PC-9 (cell line): ENCODE data around the gene ZNRF1. TPM values are rescaled to one million over a fixed set of nuclear protein-coding genes. Genes with fewer than 3 reads are reported as not detected.
"Not testable (repeated sequence)": the region's sequence is repeated elsewhere in the genome, so short reads cannot be mapped to it uniquely, and the experiment has no call there.

Source experiments
- BruUV-seq: library from RNA; stranded (reverse); fragments of 400-500 nt; replicated peaks from 2 replicates; lab custom pipeline; 2021; lab: Mats Ljungman, UMichigan
- CTCF ChIA-PET: fragments of 300-600 bp; sonication (Branson Sonifier 250); formaldehyde crosslinking; loops from one replicate; lab custom pipeline; 2022; ENCODE audit warnings: antibody characterized with exemption; lab: Charles Lee
- POLR2A ChIA-PET: fragments of 300-600 bp; sonication (Branson Sonifier 250); formaldehyde crosslinking; loops from one replicate; lab custom pipeline; 2022; ENCODE audit warnings: antibody characterized with exemption; ENCODE audit not compliant: unreplicated experiment; lab: Charles Lee
- DNase-seq, 2 experiments: peaks; one replicate each; pipeline versions ENCODE4 v3.0.0 to v3.0.0-alpha.2; 2015 to 2022; ENCODE audit warnings: mixed read lengths in 1 of 2
- H2AFZ ChIP-seq: fragments of 200-600 bp; sonication (generic); 2 replicates; pipeline ENCODE4 v1.8.1; 2017; ENCODE audit warnings: antibody characterized with exemption
- H3F3A ChIP-seq: fragments of 200-600 bp; sonication (generic); 2 replicates; pipeline ENCODE4 v1.8.1; 2017; ENCODE audit warnings: antibody characterized with exemption, mild to moderate bottlenecking, low read depth; ENCODE audit not compliant: insufficient read depth
- H3K27ac ChIP-seq: fragments of 200-600 bp; sonication (generic); 2 replicates; pipeline ENCODE4 v1.6.1; 2016; ENCODE audit warnings: mixed run types
- H3K27me3 ChIP-seq: fragments of 200-600 bp; sonication (generic); 2 replicates; pipeline ENCODE4 v1.6.1; 2016; ENCODE audit warnings: low read depth, mixed run types; ENCODE audit not compliant: insufficient read depth
- H3K36me3 ChIP-seq: fragments of 200-600 bp; sonication (generic); 2 replicates; pipeline ENCODE4 v1.6.1; 2016; ENCODE audit warnings: low read depth, mixed run types
- H3K4me1 ChIP-seq: fragments of 200-600 bp; sonication (generic); replicated peaks from 2 replicates; pipeline ENCODE4 v1.6.1; 2016; ENCODE audit warnings: mixed run types; ENCODE audit not compliant: insufficient read depth
- H3K4me2 ChIP-seq: fragments of 200-600 bp; sonication (generic); 2 replicates; pipeline ENCODE4 v1.6.1; 2017; ENCODE audit warnings: mixed run types
- H3K4me3 ChIP-seq: fragments of 200-600 bp; sonication (generic); 2 replicates; pipeline ENCODE4 v1.6.1; 2016; ENCODE audit warnings: mixed run types
- H3K79me2 ChIP-seq: fragments of 200-600 bp; sonication (generic); 2 replicates; pipeline ENCODE4 v1.6.1; 2017; ENCODE audit warnings: low read depth, mixed run types
- H3K9me2 ChIP-seq: fragments of 200-600 bp; sonication (generic); 2 replicates; pipeline ENCODE4 v1.8.1; 2017; ENCODE audit warnings: mild to moderate bottlenecking; ENCODE audit not compliant: insufficient read depth
- H3K9me3 ChIP-seq: fragments of 200-600 bp; sonication (generic); 2 replicates; pipeline ENCODE4 v1.8.1; 2016; ENCODE audit warnings: low read depth; ENCODE audit not compliant: insufficient read depth
- H4K20me1 ChIP-seq: fragments of 200-600 bp; sonication (generic); 2 replicates; pipeline ENCODE4 v1.8.1; 2017; ENCODE audit not compliant: insufficient read depth
- CTCF ChIP-seq: fragments of 200-600 bp; sonication (generic); conservative IDR thresholded peaks from 2 replicates; pipeline ENCODE4 v1.6.1; 2017; ENCODE audit warnings: mixed run types, antibody characterized with exemption, mild to moderate bottlenecking, moderate library complexity
- EZH2 ChIP-seq: fragments of 200-600 bp; sonication (generic); IDR thresholded peaks from 2 replicates; pipeline ENCODE4 v1.8.0; 2017; ENCODE audit warnings: antibody characterized with exemption, low read depth
- intact Hi-C: fragments of 100-400 bp; cut with micrococcal nuclease; formaldehyde crosslinking; loops from one replicate; pipeline ENCODE4 v1.10.0; 2022; ENCODE audit not compliant: unreplicated experiment
- total RNA-seq: library from RNA; stranded (reverse); gene quantifications from 2 replicates; pipeline ENCODE4 v1.2.3, GENCODE V29; 2021

The ZNRF1 gene
- total RNA-seq, 1 experiment from 2014 or later, result 64.4 TPM

DNA sequence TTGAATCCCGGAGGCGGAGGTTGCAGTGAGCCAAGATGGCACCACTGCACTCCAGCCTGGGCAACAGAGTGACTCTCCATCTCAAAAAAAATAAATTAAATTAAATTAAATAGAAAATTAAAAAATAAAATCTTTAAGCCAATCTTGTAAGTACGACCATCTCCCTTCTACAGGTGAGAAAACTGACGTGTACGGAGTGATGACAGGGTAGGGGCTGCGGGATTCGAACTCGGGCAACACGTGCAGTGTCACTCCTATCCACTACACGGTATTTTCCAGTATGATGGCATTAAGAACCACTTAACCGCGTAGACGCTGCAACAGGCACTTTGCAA is 14.7 kb upstream of the ZNRF1 start:
- DNase-seq, result no peak
- Histone ChIP-seq H3K27ac (no peak overlapping the region), H3F3A (peaks cover 7% of the 10 kb centered on the region), H3K36me3 (no peaks in the 10 kb centered on the region), H3K79me2 (peaks cover 29% of the 10 kb centered on the region), H3K27me3 (no peaks in the 10 kb centered on the region), H3K4me3 (peak overlapping the region; percentile 89), H3K4me1 (0 out of 2 replicates have a peak, but pooled peaks cover 8% of the 10 kb centered on the region), H3K4me2 (peak overlapping the region; percentile 88), H2AFZ (peak overlapping the region; percentile 94), H3K9me3 (no peaks in the 10 kb centered on the region), H4K20me1 (peaks cover 4% of the 10 kb centered on the region; the same call in 1 of the 2 replicates), H3K9me2 (no peaks in the 10 kb centered on the region)
- TF ChIP-seq CTCF (no peak), EZH2 (no peak)
- ChIA-PET POLR2A (no interaction called here), CTCF (no interaction called here)
- intact Hi-C loops, result no loop called here
- BruUV-seq, result no TSS peak

DNA sequence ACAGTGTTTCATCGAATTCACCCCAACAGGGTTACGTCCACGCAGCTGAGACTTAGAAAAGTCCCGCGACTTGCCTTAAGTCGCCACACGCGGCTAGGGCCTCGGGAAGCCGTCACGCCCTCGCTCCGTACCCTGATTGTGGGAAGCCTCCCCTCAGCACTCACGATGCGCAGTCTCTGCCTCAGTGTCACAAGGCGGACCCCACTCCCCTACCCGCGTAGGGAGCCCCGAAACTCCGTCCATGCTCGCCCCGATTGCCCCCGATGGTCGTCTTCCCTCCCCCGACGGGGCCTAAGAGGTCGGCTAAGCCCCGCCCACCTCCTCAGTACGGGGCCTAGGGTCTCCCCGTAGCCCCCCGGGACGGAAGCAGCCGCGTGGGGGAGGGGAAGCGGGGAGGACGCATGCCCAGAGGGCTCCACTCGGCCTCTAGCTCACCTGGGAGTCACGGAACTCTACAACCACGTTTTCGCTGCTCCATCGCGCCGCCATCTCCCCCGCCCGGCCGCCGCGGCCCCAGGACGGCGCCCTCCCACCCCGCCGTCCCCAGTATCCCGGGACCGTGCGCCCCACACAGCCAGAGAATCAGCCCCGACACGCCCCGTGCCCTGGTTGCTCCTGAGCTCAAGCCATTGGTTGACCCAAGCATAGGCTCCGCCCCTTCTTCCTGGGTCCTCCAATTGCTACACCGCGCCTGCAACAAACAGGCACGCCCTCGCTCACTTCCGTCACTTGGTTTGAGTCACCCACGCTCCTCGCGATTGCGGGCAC is 14.1 kb upstream of the ZNRF1 start, which contains the start of gene WDR59:
WDR59 (minus strand) TSS at position 595 of the 768 bp plus-strand sequence; CDS start at position 489, 106 bp downstream.
- TSS peak; percentile 46 for BruUV-seq
- peak; percentile 99 for DNase-seq
- H3K4me3 ChIP-seq, result peak within 1 kb of the TSS; percentile 89
- POLR2A ChIA-PET, result interaction anchor here (0.6 to 0.9 kb wide), 14 partner anchors 13 to 532 kb away, joined by 3 to 27 read pairs (median 6); partner anchors contain the start of gene ZNRF1
- peak within 1 kb of the TSS; percentile 88 for H3K4me2 ChIP-seq
- no peaks in the 10 kb centered on the region for H3K27me3 ChIP-seq
- intact Hi-C loops, result loop anchor here (1.0 kb wide), 1 partner anchor 125 kb away; no protein-coding TSS in a partner anchor
- H2AFZ ChIP-seq, result peak within 1 kb of the TSS; percentile 94
- TF ChIP-seq EZH2 (no peak), CTCF (no peak)
- peaks cover 7% of the 10 kb centered on the region for H3F3A ChIP-seq
- peaks cover 4% of the 10 kb centered on the region; the same call in 1 of the 2 replicates for H4K20me1 ChIP-seq
- no peaks in the 10 kb centered on the region for H3K9me3 ChIP-seq
- H3K9me2 ChIP-seq, result no peaks in the 10 kb centered on the region
- peak within 1 kb of the TSS; percentile 59 for H3K27ac ChIP-seq
- no peaks in the 10 kb centered on the region for H3K36me3 ChIP-seq
- 0 out of 2 replicates have a peak, but pooled peaks cover 8% of the 10 kb centered on the region for H3K4me1 ChIP-seq
- peaks cover 29% of the 10 kb centered on the region for H3K79me2 ChIP-seq
- CTCF ChIA-PET, result interaction anchor here (0.6 to 2.0 kb wide), 6 partner anchors 14 to 428 kb away, joined by 3 to 16 read pairs (median 4); partner anchors contain the start of genes FA2H and ZNRF1

GRCh38 chr16:74987027-74987681 is 11.7 kb upstream of the ZNRF1 start:
- H2AFZ ChIP-seq, result no peak overlapping the region
- H3K4me1 ChIP-seq, result 0 out of 2 replicates have a peak, but pooled peaks cover 8% of the 10 kb centered on the region
- H3K36me3 ChIP-seq, result no peaks in the 10 kb centered on the region
- peaks cover 25% of the 10 kb centered on the region for H3K79me2 ChIP-seq
- no peaks in the 10 kb centered on the region for H3K9me3 ChIP-seq
- H3K4me2 ChIP-seq, result no peak overlapping the region
- no peaks in the 10 kb centered on the region for H3K9me2 ChIP-seq
- ChIA-PET CTCF (interaction anchor here (0.6 kb wide), 1 partner anchor 287 kb away, joined by 4 read pairs; no protein-coding TSS in a partner anchor), POLR2A (interaction anchor here (0.6 kb wide), 2 partner anchors 61 to 78 kb away, joined by 6 read pairs; no protein-coding TSS in a partner anchor)
- peaks cover 7% of the 10 kb centered on the region for H3F3A ChIP-seq
- intact Hi-C loops, result no loop called here
- TF ChIP-seq EZH2, result no peak
- no peak for TF ChIP-seq CTCF
- no peak overlapping the region for H3K27ac ChIP-seq
- H4K20me1 ChIP-seq, result no peaks in the 10 kb centered on the region; the same call in 1 of the 2 replicates
- no peak overlapping the region for H3K4me3 ChIP-seq
- DNase-seq, result peak in 1 of 2 experiments; percentile 51
- no peaks in the 10 kb centered on the region for H3K27me3 ChIP-seq
- no TSS peak for BruUV-seq

- H3K79me2 ChIP-seq, BruUV-seq, H2AFZ ChIP-seq, H4K20me1 ChIP-seq, H3K27me3 ChIP-seq, H3K36me3 ChIP-seq, H3K4me3 ChIP-seq, H3K4me2 ChIP-seq, H3K9me3 ChIP-seq, H3F3A ChIP-seq, H3K4me1 ChIP-seq, H3K27ac ChIP-seq, H3K9me2 ChIP-seq, POLR2A ChIA-PET, CTCF ChIA-PET, DNase-seq: not testable (repeated sequence)
- intact Hi-C loops, result loop anchor here (10.0 kb wide), 1 partner anchor 285 kb away; the partner anchor contains the start of gene MLKL
Observed at GRCh38 chr16:74989864-74990263, 9.0 kb upstream of the ZNRF1 start.
